Lung (tissue), 12 donors: ENCODE measurements around the gene TRMT10B. TPM values are rescaled to one million over a fixed set of nuclear protein-coding genes. Genes with fewer than 3 reads are reported as not detected.
"Not testable (repeated sequence)": the region's sequence is repeated elsewhere in the genome, so short reads cannot be mapped to it uniquely, and the experiment has no call there.

Experiments used
- ATAC-seq: fragments of 200-7000 bp; cut with Tn5 transposase; one replicate; pipeline ENCODE4 v1.9.1; 2020; ENCODE audit warnings: moderate number of reproducible peaks; ENCODE audit not compliant: insufficient read depth, low FRiP score
- DNase-seq, 3 donors: peaks; one replicate each; pipeline ENCODE4 v3.0.0-alpha.2; 2013 to 2017
- H3K27ac ChIP-seq, 2 donors: one replicate each; pipeline ENCODE4 v1.5.1; 2013; ENCODE audit warnings: mild to moderate bottlenecking in 2 of 2, moderate library complexity in 2 of 2, control low read depth in 1 of 2, inconsistent platforms in 1 of 2, low read depth in 1 of 2, low read length in 1 of 2
- H3K27me3 ChIP-seq, 3 donors: one replicate each; pipeline ENCODE4 v1.5.1; 2013; ENCODE audit warnings: low read length in 2 of 3; ENCODE audit not compliant: control insufficient read depth in 3 of 3, insufficient read depth in 3 of 3
- H3K36me3 ChIP-seq, 4 donors: one replicate each; pipeline ENCODE4 v1.5.1; 2013; ENCODE audit warnings: low read length in 4 of 4, mild to moderate bottlenecking in 1 of 4, moderate library complexity in 1 of 4; ENCODE audit not compliant: control insufficient read depth in 4 of 4, insufficient read depth in 4 of 4
- H3K4me1 ChIP-seq, 5 donors: one replicate each; pipeline ENCODE4 v1.5.1; 2013; ENCODE audit warnings: low read length in 5 of 5, mild to moderate bottlenecking in 2 of 5, moderate library complexity in 1 of 5; ENCODE audit not compliant: control insufficient read depth in 5 of 5, insufficient read depth in 5 of 5
- H3K4me3 ChIP-seq: one replicate; pipeline ENCODE4 v1.5.1; 2013; ENCODE audit warnings: mild to moderate bottlenecking, control low read depth, moderate library complexity
- H3K9ac ChIP-seq, 2 donors: one replicate each; pipeline ENCODE4 v1.5.1; 2013; ENCODE audit warnings: low read length in 2 of 2, control low read depth in 1 of 2; ENCODE audit not compliant: insufficient read depth in 1 of 2
- H3K9me3 ChIP-seq, 4 donors: one replicate each; pipeline ENCODE4 v1.5.1; 2013; ENCODE audit warnings: low read length in 3 of 4, mild to moderate bottlenecking in 1 of 4, moderate library complexity in 1 of 4; ENCODE audit not compliant: control insufficient read depth in 4 of 4, insufficient read depth in 3 of 4
- CTCF ChIP-seq: IDR thresholded peaks from 2 replicates; pipeline ENCODE4 v1.5.1; 2012; ENCODE audit warnings: mild to moderate bottlenecking; ENCODE audit errors: control extremely low read depth, extremely low read depth
- whole genome bisulfite sequencing, 2 donors: extraction: QIAGEN DNeasy Blood & Tissue Kit; methylation state at CpG; one replicate each; pipeline ENCODE4 v1.1.7; 2013; 5-methylcytosine and 5-hydroxymethylcytosine counted together
- polyA plus RNA-seq, 2 donors: library from polyadenylated mRNA; stranded (reverse); fragments of 200-250 nt; gene quantifications; one replicate each; pipeline ENCODE4 v1.2.1, GENCODE V29; 2013
- total RNA-seq, 2 donors: library from RNA; depleted of rRNA in 1 of 2; stranded (reverse); fragments of >200 nt in 1 of 2; gene quantifications; one replicate each; pipeline ENCODE4 v1.2.1, GENCODE V29; 2014 to 2021
- donor health status: control.
- donor health status: control.
- donor health status: Bipolar disorder and iron deficiency.
- donor health status: healthy.
- donor health status: DM: yes; HTN: yes; CAD: no.

Gene TRMT10B
- total and polyA plus RNA-seq, 4 donors: 5.0 to 7.6 (median 5.7) TPM

GRCh38 chr9:37818849-37819248 lies 65.2 kb downstream of the TRMT10B start:
- Histone ChIP-seq H3K27me3 (no peaks in the 10 kb centered on the region), H3K9me3 (no peaks in the 10 kb centered on the region), H3K4me3 (no peak overlapping the region), H3K4me1 (no peaks in the 10 kb centered on the region), H3K9ac (no peak overlapping the region), H3K27ac (no peak overlapping the region), H3K36me3 (peaks cover 0 to 9% (median 3%) of the 10 kb centered on the region in 4 donors)
- DNase-seq (no peak), ATAC-seq (no peak)
- no peak for TF ChIP-seq CTCF
- 77 to 80% methylated on average over 2 of the region's 2 CpGs for WGBS, 2 donors

GRCh38 chr9:37820142-37820541 lies 66.5 kb downstream of the TRMT10B start:
- H3K36me3 ChIP-seq: peaks cover 0 to 17% (median 5%) of the 10 kb centered on the region in 4 donors
- no peak overlapping the region for H3K27ac ChIP-seq
- WGBS, 2 donors: 93% methylated on average over 5 of the region's 5 CpGs
- ATAC-seq: no peak
- H3K9ac ChIP-seq: no peak overlapping the region
- no peaks in the 10 kb centered on the region for H3K27me3 ChIP-seq
- no peaks in the 10 kb centered on the region for H3K4me1 ChIP-seq
- TF ChIP-seq CTCF: no peak
- H3K4me3 ChIP-seq: no peak overlapping the region
- no peak for DNase-seq
- H3K9me3 ChIP-seq: peaks cover 0 to 2% (median 0%) of the 10 kb centered on the region in 4 donors

GRCh38 chr9:37825174-37825573 lies 71.6 kb downstream of the TRMT10B start:
- DNase-seq, H3K4me1 ChIP-seq, H3K9me3 ChIP-seq, H3K9ac ChIP-seq, H3K4me3 ChIP-seq, H3K27me3 ChIP-seq, H3K27ac ChIP-seq, ATAC-seq: not testable (repeated sequence)
- peaks cover 8 to 19% (median 12%) of the 10 kb centered on the region in 4 donors for H3K36me3 ChIP-seq
- 94 to 99% methylated on average over 2 of the region's 2 CpGs for WGBS, 2 donors

GRCh38 chr9:37827483-37828165 lies 74.0 kb downstream of the TRMT10B start:
- H3K4me1 ChIP-seq: no peaks in the 10 kb centered on the region
- H3K9ac ChIP-seq: no peak overlapping the region
- H3K27me3 ChIP-seq: no peaks in the 10 kb centered on the region
- peaks cover 0 to 4% (median 0%) of the 10 kb centered on the region in 4 donors for H3K9me3 ChIP-seq
- TF ChIP-seq CTCF: no peak
- ATAC-seq: no peak
- WGBS, 2 donors: 97% methylated on average over 4 of the region's 4 CpGs
- peaks cover 8 to 14% (median 11%) of the 10 kb centered on the region in 4 donors for H3K36me3 ChIP-seq
- no peak overlapping the region for H3K27ac ChIP-seq
- no peak overlapping the region for H3K4me3 ChIP-seq
- DNase-seq: no peak

Other genes with a start within 250 kb of the TRMT10B start
- gene FBXO10, start 177.4 kb upstream of the TRMT10B start, total RNA-seq: 1 to 10 TPM; 3.9 to 6.3 TPM
- gene FBXO10, start 177.4 kb upstream of the TRMT10B start, polyA plus RNA-seq: 1 to 10 TPM; 2.6 to 4.0 TPM
- gene TOMM5, start 161.2 kb upstream of the TRMT10B start, total RNA-seq: 10 to 100 TPM; 66.7 to 76.5 TPM
- 100 to 1,000 TPM; 103 to 132 TPM for gene TOMM5, start 161.2 kb upstream of the TRMT10B start, polyA plus RNA-seq
- under 1 TPM; 0.06 to 0.25 TPM for gene FRMPD1, start 102.9 kb upstream of the TRMT10B start, total RNA-seq
- under 1 TPM in 1 of 2 donors, not detected in 1; 0.06 TPM for gene FRMPD1, start 102.9 kb upstream of the TRMT10B start, polyA plus RNA-seq
- 10 to 100 TPM; 35.3 to 60.8 TPM for gene EXOSC3, start 31.3 kb downstream of the TRMT10B start, total RNA-seq
- 10 to 100 TPM; 23.3 to 38.8 TPM for gene EXOSC3, start 31.3 kb downstream of the TRMT10B start, polyA plus RNA-seq
- gene DCAF10, start 47.0 kb downstream of the TRMT10B start, total RNA-seq: 10 to 100 TPM; 19.4 to 35.5 TPM
- gene DCAF10, start 47.0 kb downstream of the TRMT10B start, polyA plus RNA-seq: 1 to 10 TPM; 5.8 to 8.3 TPM
- gene SLC25A51, start 150.3 kb downstream of the TRMT10B start, total RNA-seq: 10 to 100 TPM; 25.2 to 30.1 TPM
- 1 to 10 TPM; 6.2 to 9.3 TPM for gene SLC25A51, start 150.3 kb downstream of the TRMT10B start, polyA plus RNA-seq